Measurements from ENCODE around the gene ATP11C. TPM values are rescaled to one million over a fixed set of nuclear protein-coding genes. Genes with fewer than 3 reads are reported as not detected.

The ATP11C gene
- total RNA-seq, 4 donors from 2014 or later = 3.6 to 8.6 (median 7.0) TPM

DNA sequence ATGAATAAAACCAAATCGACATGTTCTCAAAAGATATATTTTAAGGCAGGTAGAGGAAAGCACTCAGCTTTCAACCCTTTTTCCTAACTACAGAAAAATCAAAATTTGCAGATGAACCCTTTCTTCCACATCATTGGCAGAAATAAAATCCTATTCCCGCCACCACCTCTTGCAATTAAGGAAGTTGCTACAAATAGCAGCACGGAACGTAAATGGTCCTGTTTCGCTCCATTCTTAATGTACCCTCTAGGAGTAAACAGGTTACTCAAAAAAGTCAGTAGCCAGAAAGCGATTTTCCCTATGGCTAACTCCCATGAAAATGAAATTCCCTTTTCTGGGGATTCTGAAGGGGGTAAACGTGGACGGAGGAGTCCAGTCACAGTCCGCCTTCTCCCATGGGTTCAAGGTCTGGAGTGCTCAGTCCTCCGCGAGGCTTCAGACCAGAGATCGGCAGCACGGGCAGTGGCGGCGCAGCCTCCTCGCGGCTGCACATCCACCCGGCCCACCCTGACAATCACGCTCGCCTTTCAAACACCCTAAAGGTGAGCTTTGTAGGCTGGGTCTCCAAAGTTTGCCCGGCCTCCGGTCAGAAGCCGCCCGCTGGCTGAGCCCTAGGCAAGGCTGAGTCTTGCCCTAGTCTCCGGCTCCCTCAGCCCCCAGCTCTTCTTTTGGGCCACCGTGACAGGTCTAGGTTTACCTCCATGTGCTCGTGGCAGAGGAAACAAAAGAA is 1.8 kb downstream of the ATP11C start:
- in situ Hi-C loops (cut with MboI; ENCODE audit: low sequenced_read_pairs in 4 of 4) (no loop called here), intact Hi-C loops (cut with DNase I; ENCODE audit: low total_unique reads) (loop anchor here (10.0 kb wide), 1 partner anchor 96 kb away; no protein-coding TSS in a partner anchor)
- H3K27ac ChIP-seq = peak overlapping the region in 2 of 4 donors; percentile 94 to 96
- no peak for TF ChIP-seq POLR2A (IDR thresholded peaks at IDR 0.05)
- TF ChIP-seq, protein P1, sequence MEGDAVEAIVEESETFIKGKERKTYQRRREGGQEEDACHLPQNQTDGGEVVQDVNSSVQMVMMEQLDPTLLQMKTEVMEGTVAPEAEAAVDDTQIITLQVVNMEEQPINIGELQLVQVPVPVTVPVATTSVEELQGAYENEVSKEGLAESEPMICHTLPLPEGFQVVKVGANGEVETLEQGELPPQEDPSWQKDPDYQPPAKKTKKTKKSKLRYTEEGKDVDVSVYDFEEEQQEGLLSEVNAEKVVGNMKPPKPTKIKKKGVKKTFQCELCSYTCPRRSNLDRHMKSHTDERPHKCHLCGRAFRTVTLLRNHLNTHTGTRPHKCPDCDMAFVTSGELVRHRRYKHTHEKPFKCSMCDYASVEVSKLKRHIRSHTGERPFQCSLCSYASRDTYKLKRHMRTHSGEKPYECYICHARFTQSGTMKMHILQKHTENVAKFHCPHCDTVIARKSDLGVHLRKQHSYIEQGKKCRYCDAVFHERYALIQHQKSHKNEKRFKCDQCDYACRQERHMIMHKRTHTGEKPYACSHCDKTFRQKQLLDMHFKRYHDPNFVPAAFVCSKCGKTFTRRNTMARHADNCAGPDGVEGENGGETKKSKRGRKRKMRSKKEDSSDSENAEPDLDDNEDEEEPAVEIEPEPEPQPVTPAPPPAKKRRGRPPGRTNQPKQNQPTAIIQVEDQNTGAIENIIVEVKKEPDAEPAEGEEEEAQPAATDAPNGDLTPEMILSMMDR (IDR thresholded peaks at IDR 0.05 in 4 of 5, conservative IDR thresholded peaks at IDR 0.05 in 1 of 5) = no peak
- H3K4me1 ChIP-seq = peaks cover 0 to 4% of the 10 kb centered on the region in 2 donors
- H3K36me3 ChIP-seq = no peaks in the 10 kb centered on the region
- no peaks in the 10 kb centered on the region for H3K9me3 ChIP-seq
- ATAC-seq (no peak), DNase-seq (no peak)
- no peaks in the 10 kb centered on the region for H3K27me3 ChIP-seq
- H3K4me3 ChIP-seq = peak overlapping the region; percentile 66 to 90 (median 77)

DNA sequence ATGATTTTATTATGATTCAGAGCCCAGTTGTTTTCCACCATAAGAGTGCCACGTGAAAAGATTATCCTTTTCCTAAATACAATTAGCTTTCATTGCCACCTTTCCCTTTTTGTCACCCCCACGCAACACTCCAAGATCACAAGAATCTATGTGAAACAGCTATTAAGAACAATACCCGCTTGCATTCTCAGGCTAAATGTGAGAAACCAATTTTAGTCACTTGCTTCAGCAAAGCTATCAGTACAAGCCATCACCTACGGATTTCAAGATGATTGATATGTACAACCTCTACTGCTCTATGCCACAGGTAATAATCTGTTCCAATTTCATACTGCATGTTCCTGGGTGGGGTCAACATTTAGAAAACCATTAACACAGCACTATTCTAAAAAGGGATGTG is 2.5 kb downstream of the ATP11C start:
- Histone ChIP-seq H3K9me3 (no peaks in the 10 kb centered on the region), H3K27me3 (no peaks in the 10 kb centered on the region), H3K27ac (no peak overlapping the region), H3K4me3 (no peak overlapping the region), H3K36me3 (no peaks in the 10 kb centered on the region), H3K4me1 (peaks cover 0 to 4% of the 10 kb centered on the region in 2 donors)
- no peak for DNase-seq
- in situ Hi-C loops (cut with MboI; ENCODE audit: low sequenced_read_pairs in 4 of 4) = no loop called here
- intact Hi-C loops (cut with DNase I; ENCODE audit: low total_unique reads) = loop anchor here (10.0 kb wide), 1 partner anchor 96 kb away; no protein-coding TSS in a partner anchor
- TF ChIP-seq, protein P1 (IDR thresholded peaks at IDR 0.05 in 4 of 5, conservative IDR thresholded peaks at IDR 0.05 in 1 of 5) = no peak
- no peak for TF ChIP-seq POLR2A (IDR thresholded peaks at IDR 0.05)
- ATAC-seq = no peak

DNA sequence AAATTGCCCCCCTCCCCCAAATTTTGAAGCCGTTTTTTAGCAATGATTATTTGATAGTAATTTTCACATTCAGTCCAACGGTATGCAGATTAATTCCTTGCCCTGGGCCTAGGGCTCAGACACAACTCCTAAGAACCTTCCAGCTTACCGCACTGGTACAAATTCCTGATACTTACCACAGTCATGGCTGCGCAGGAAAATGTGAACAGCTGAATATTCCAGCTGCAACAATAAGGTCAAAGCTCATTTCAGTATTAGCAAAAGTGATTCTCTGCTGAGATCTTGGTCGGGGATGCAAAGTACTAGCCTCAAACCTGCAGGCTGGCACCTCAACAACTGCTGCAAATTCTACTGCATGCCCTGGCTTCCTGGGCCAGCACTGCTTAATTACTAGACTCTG is 3.0 kb downstream of the ATP11C start:
- no peak for ATAC-seq
- Histone ChIP-seq H3K27ac (no peak overlapping the region), H3K9me3 (no peaks in the 10 kb centered on the region), H3K36me3 (no peaks in the 10 kb centered on the region), H3K4me1 (peaks cover 0 to 4% of the 10 kb centered on the region in 2 donors), H3K4me3 (no peak overlapping the region), H3K27me3 (no peaks in the 10 kb centered on the region)
- intact Hi-C loops (cut with DNase I; ENCODE audit: low total_unique reads) (loop anchor here (10.0 kb wide), 1 partner anchor 95 kb away; no protein-coding TSS in a partner anchor), in situ Hi-C loops (cut with MboI; ENCODE audit: low sequenced_read_pairs in 4 of 4) (no loop called here)
- no peak for TF ChIP-seq POLR2A (IDR thresholded peaks at IDR 0.05)
- TF ChIP-seq, protein P1 (IDR thresholded peaks at IDR 0.05 in 4 of 5, conservative IDR thresholded peaks at IDR 0.05 in 1 of 5) = no peak
- no peak for DNase-seq

DNA sequence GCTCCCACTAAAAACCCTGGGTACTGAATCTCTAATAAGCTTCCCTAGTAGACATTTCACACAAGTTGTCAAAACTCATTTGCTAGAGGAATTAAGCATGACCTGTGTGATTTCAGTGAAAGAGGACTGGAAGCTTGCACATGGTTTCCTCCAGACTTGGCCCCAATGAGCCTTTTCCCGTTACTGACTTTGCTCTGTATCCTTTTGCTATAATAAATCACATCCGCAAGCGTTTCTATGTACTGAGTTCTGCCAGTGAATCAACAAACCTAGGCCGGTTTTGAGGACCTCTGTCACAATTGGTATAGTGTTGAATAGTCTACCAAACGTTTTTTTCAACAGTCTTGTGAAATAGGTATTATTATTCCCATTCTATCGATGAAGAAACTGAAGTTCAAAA is 8.2 kb downstream of the ATP11C start:
- Histone ChIP-seq H3K36me3 (no peaks in the 10 kb centered on the region), H3K4me1 (no peaks in the 10 kb centered on the region), H3K27me3 (no peaks in the 10 kb centered on the region), H3K27ac (no peak overlapping the region), H3K4me3 (no peak overlapping the region), H3K9me3 (no peaks in the 10 kb centered on the region)
- ATAC-seq (no peak), DNase-seq (no peak)
- intact Hi-C loops (cut with DNase I; ENCODE audit: low total_unique reads) = no loop called here
- TF ChIP-seq, protein P1 (IDR thresholded peaks at IDR 0.05 in 4 of 5, conservative IDR thresholded peaks at IDR 0.05 in 1 of 5) = no peak
- TF ChIP-seq POLR2A (IDR thresholded peaks at IDR 0.05) = no peak
- in situ Hi-C loops (cut with MboI; ENCODE audit: low sequenced_read_pairs in 4 of 4) = no loop called here
